GM21825 (cell line): ENCODE data around the gene CAMKK2.
"Not testable (repeated sequence)": the region's sequence is repeated elsewhere in the genome, so short reads cannot be mapped to it uniquely, and the experiment has no call there.

Source experiments
- ATAC-seq: cut with Tn5 transposase; IDR thresholded peaks from one replicate; pipeline ENCODE4 v1.9.1; 2021; ENCODE audit warnings: mild to moderate bottlenecking, moderate library complexity; ENCODE audit not compliant: unreplicated experiment

Gene CAMKK2

GRCh38 chr12:121296618-121297434, at the start of gene CAMKK2:
TSS of gene CAMKK2 (minus strand) at chr12:121296709. CDS start at chr12:121274526, 22,183 bp downstream.
- peak; percentile 69 for ATAC-seq

DNA sequence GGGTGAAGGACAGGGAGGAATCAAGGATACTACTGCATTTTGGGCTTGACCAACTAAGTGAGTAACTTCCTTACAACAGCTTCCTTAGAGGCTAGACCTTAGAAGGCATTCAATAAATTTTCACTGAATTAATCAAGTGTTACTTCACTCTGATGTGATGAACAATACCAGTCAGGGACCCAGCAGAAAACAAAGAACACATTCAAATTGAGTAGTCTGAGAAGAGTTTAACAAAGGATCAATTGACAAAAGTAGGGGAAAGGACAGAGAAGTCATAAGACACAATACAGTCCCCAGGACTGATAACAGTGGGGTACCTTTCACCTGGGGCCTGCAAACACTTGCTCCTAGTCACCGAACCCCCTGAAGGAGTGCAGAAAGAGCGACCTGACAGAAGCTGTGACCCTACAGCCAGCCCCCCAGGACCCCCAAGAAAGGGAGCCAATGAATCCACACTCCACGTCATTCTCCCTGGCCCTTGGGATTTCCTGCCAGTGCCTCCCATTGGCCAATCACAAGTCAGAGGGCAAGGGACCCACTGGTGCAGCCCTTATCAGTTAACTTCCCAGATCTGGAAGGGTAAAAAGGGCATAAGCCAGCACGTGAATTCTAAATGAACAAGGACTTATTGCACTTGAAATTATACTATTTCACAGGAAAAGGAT, 48.8 kb upstream of the CAMKK2 start:
- no peak for ATAC-seq

- no peak for ATAC-seq
These were observed 48.0 kb upstream of the CAMKK2 start for GRCh38 chr12:121344506-121344905.

DNA sequence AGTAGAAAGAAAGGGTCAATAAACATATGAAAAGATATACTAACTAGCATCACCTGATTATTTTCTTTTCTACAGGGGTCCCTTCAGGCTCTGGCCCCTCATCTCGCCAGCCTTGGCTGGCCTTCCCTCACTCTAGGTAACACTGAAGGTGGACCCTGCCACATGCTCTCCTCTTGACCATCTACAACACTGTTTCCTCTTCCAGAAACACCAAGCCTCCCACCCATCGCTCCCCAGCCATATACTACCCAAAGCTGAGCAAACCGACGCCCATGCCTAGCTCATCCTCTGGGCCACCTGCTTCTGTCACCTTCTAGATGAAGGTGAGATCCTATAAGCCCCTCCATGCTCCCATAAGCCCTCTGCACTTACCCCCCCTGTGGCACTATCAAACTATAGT, 40.9 kb upstream of the CAMKK2 start:
- ATAC-seq = no peak

- ATAC-seq = peak; percentile 55
These were observed 38.2 kb upstream of the CAMKK2 start for GRCh38 chr12:121334513-121335343.

DNA sequence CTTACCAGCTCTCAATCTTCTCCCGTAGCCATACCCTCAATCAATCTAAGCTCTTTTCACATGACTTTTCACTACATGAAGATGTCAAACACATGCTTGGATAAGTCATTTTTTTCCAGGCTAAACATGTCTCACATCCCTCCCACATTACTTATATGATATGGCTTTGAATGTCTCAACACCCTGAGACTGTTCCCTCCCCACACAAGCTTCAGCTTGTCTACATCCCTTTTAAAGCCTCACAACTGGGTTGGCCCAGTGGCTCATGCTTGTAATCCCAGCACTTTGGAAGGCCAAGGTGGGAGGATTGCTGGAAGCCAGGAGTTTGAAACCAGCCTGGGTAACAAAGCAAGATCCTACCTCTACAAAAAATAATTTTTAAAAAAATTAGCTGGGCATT, 37.2 kb upstream of the CAMKK2 start:
- ATAC-seq = no peak

DNA sequence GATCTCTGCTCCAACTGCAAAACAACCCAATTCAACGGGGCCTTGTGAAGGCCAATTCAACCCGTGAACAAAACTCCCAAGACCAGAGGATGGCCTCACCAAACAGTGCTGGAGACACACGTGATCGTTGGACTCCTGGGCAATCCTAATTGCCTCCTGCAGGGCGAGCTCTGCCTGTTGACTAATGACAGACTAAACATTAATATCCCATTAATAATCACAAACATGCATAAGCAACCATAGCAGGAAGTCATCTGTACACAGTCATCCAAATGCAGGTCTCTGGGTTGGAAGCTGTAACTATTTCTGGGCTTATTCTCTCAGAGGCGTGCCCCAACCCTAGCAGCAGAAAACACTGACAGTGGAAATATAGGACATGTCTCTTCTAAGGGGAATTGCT, 34.7 kb upstream of the CAMKK2 start:
- no peak for ATAC-seq

DNA sequence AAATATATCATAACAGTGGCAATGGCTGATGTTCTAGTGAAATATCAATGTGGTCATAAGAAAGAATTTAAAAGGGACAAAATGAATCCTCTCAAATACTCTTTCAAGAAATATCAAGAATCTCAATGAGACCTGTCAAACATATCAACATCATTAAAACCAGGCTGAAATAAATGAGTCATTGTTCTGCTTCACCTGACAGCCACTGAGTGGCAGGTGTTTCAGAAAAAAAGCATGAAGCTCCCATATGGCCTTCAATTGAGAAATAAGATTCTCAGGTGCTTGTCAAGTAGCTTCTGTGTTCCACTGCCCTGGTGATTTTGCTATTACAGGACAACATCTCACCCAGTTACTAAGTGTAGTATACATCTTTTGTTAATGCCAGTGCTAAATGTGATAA, 34.2 kb upstream of the CAMKK2 start:
- no peak for ATAC-seq

DNA sequence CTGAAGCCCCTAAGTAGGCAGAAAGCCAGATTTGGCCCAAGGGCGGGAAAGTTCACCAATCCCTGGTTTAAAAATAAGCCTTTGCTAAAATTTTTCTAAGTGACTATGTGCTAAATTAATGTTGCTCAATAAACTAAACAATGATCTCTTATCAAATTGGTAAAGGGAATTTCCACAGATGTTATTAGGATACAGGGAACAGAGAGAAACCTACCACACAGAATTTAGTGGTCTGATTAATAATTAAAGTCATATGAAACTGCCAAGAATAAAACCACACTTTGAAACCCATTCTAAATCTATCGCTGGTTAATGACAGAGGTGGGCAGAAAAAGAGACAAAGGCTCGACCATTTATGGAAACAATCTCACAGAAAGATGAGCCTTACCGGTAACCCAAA, 33.7 kb upstream of the CAMKK2 start:
- ATAC-seq = no peak

DNA sequence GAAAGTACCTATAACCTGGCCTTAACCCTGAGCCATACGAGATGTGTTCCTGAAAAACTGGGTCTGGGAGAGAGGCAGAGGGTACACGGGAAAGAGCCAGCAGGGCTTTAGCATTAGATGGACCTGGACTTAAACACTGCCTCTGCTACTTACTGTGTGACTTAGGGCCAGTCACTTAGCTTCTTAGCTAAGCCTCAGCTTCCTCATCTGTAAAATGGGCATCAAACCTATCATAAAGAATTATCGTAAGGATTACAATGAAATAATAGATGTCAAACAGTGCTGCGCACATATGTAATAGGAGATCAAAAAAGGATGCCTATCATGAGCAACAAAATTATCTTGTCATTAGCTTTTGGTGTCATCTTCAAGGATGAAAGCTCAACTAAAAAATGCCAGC, 32.1 kb upstream of the CAMKK2 start:
- ATAC-seq = no peak

DNA sequence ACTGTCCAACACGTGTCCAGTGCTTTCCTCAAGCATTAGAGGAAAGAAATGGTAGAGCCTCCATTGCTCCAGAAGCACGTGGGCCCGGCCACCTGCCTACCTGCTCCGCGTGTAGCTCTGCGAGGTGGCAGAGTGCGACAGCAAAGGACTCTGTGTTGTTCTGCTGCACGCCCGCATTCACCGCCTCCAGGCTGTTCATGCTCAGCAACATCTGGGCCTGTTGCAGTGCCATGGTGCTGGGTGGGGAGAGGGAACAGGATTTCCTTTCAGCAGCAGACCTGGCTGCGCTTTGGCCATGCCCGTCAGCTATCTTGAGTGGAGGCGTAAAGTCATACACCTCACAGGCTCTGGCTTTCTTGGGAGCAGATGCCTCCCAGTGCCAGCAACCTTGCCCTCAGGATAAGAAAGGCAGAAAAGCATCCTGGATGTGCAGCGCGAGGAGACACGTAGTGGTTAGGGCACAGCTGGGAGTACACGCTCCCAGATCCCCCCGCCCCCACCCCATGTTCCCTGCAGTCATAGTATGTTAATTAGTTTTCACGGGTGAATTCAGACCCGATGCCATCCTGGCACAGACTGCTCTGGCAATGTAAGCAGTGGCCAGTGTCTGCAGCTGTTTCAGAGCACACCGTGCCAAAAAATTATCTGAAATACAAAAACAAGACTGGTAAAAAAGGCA, 30.6 kb upstream of the CAMKK2 start:
- ATAC-seq = no peak

DNA sequence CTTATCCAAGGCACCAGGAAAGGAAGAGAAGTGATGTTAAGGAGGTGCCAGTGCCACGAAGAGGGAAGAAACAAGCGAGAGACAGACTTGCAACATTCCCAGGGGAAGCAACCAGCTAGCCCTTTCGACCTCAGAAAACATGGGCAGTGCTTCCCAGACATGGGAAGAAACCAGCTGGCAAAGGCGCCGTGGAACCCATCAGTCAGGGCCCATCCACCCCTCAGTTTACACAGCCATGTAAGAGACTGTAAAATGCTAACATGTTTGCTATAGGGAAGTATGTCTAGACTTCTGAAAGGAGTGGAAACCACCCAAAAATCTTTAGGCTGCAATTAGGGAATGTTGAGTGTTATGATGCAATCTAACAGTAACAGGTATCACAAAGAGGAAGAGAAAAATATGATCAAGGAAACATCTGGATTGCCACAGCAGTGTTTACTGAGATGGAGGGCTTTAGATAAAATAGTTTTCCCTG, 29.4 kb upstream of the CAMKK2 start:
- ATAC-seq = no peak

DNA sequence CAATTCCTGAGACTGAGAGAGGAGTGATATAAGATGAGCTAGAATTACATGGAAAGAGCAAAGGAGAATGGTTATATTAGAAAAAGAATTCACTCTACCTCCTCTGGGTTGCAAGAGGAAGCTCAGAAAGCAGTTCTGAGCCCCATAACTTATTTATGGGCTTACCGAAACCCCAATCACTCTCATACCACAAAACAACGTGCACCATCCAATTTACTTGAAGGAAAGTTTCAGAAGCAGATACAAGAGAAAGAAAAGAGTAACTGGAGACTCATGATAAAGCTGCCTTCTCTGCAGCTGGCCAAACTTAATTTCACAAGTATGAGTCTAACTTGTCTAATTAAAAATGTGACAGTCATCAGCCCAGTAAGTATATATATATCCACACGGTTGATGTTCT, 27.4 kb upstream of the CAMKK2 start:
- ATAC-seq = no peak

- no peak for ATAC-seq
These were observed 21.6 kb upstream of the CAMKK2 start for GRCh38 chr12:121318121-121318520.

- no peak for ATAC-seq
These were observed 17.9 kb upstream of the CAMKK2 start for GRCh38 chr12:121314431-121314830.

- ATAC-seq = not testable (repeated sequence)
These were observed 13.7 kb upstream of the CAMKK2 start for GRCh38 chr12:121310231-121310630.

GRCh38 chr12:121307397-121307796, 10.9 kb upstream of the CAMKK2 start:
- not testable (repeated sequence) for ATAC-seq

- ATAC-seq = no peak
These were observed 7.8 kb upstream of the CAMKK2 start for GRCh38 chr12:121304306-121304705.

- ATAC-seq = no peak
These were observed 5.4 kb upstream of the CAMKK2 start for GRCh38 chr12:121301876-121302275.

DNA sequence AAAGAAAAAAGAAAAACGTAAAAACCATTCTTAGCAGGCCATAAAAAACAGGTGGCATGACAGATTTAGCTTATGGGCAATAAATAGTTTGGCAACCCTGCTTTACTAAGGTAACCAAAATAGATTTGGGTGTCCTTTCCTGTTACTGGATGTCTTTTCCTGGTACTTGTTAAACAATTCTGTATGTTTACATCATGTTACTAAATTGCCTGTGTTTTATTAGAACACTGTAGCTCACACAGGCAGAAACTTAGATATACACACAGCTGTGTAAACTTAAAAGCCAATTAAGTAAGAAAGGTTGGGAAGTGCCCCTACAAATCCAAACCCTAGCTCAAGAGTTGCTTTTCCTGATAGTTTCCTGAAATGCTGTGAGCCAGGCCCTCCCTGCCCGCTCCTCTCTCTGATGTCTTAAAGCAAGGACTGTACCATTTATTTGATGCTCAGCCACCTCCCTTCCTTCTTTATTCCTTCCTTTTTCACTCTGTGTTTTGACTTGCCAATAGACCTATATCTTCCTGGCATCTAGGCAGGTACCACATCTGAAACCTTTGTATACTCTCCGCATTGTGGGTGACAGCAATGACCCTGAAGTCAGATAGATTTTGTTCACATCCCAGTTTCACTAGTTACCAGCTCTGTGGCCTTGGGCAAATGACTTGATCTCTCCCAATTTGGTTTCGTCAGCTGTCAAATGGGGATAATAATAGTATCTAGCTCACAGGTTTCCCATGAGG, 3.7 kb upstream of the CAMKK2 start:
- no peak for ATAC-seq
